GM19395 (cell line): ENCODE measurements around the gene ANKRD11.
"Not testable (repeated sequence)": the region's sequence is repeated elsewhere in the genome, so short reads cannot be mapped to it uniquely, and the experiment has no call there.

Source experiments
- ATAC-seq: cut with Tn5 transposase; IDR thresholded peaks from one replicate; pipeline ENCODE4 v1.9.1; 2021; ENCODE audit warnings: mild to moderate bottlenecking, moderate library complexity; ENCODE audit not compliant: unreplicated experiment

ANKRD11 gene

DNA sequence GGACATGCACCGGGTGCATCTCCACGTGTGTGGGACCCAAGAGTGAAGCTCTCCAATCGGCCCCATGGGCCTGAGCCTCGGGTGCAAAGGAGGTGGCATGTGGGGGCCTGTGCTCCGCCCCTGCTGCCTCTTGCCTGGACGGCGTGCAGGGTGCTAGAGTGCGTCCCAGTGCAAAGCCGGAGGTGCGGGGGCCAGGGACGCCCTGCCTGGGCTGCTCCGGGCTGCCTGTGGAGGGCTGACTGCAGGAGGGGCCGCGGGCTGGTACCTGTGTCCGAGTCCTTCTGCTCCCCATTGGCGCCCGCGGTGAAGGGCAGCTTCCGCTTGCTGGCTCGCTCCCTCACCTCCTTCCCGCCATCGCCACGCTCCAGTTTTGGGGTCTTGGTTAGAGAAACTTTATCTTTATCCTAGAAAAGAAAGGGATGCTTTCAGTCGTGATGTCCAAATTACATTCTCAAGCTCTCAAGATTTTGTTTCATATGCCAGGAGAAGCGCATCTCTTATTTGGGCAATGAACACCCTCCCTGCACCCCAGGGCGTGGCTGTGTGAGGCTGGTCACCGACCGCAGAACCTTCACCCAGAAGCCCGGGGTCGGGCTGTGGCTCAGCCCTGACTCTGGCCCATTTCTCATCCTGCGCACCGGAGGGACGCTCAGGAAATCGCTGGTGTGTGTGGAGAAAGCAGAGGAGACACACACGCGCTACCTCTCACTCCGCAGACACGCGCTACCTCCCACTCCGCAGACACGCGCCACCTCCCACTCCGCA lies 185.2 kb downstream of the ANKRD11 start:
- no peak for ATAC-seq

DNA sequence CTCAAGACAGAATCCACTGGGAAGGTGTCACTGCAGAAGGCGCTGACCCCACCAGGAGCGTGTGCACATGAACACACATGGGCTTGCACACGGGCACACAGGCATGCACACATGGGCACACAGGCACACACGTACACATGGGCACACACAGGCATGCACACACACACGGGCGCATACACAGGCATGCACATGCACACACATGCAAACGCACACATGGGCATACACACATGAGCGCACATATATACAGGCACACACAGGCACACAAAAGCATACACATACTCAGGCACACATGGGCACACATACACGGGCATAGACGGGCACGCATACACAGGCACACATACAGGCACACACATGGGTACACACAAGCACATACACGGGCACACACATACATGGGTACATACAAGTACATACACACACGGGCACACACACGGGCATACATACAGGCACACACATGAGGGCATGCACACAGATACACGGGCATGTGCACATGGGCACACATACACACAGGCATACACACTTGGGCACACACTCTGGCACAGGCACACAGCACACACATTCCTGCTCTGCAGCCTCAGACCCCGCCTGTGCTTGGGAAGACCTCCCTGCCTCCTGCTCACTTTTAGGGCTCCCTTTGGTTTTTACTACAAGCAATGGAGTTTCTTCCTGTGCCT lies 186.0 kb downstream of the ANKRD11 start:
- no peak for ATAC-seq

DNA sequence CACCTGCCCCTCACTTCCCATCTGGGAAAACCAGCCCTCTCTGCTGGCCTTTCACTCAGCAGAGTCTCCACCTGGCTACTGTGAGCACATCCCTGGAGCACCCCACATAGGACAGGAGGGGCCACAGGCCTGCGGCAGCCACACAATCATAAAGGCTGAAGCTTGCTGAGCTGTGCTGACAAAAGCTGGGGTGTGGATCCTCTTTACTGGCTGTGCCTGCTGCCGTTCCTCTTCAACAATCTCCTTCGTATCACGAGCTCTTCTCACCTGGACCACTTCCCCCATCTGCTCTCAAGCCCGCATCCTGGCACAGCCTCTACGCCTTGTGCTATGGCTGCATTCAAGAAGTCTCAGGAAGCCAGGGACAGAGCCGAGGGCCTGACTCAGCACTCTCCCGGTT lies 186.7 kb downstream of the ANKRD11 start:
- ATAC-seq: no peak

DNA sequence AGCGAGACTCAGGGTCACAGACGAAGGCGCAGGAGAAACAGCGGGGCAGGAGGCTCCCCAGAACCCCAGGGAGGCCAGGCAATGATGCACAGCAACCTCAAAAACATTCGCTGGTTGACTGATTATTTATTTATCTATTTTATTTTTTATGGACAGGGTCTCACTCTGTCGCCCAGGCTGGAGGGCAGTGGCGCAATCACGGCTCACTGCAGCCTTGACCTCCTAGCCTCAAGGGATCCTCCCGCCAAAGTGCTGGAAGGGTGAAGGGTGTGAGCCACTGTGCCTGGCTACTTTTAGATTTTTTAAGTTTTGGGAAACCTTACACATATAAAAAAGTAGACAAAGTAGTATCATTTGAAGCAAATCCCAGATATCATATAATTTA lies 189.4 kb downstream of the ANKRD11 start:
- no peak for ATAC-seq

DNA sequence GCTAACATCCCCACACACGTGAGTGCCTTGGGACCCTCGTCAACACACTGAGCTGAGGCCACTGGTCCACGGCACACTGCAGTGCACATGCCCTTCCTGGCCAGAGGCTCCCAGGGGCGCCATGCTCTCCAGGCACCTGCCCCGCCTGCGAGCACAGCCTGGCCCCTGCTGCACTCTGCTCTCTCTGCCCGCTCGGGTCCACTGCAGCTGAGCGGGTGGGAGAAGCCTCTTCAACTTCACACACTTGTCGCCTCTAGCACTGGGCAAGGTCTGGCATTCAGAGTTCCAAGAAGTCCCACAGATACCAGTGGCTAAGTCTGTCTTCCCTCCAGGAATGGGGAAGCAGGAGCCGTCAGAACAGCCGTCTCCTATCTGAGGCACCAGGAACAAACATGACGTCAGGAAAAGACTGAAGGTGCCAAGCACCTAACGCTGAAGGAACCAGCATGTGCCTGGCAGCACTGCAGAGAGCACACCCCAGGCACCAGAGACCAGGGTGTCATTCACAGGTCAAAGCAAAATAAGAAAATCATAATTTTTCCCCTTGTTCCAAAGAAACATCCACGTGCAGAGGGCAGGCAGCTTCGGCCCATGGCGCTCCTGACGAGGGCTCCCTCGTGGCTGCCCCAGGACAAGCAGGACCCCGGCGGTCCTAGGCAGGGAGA lies 189.9 kb downstream of the ANKRD11 start:
- ATAC-seq: no peak

DNA sequence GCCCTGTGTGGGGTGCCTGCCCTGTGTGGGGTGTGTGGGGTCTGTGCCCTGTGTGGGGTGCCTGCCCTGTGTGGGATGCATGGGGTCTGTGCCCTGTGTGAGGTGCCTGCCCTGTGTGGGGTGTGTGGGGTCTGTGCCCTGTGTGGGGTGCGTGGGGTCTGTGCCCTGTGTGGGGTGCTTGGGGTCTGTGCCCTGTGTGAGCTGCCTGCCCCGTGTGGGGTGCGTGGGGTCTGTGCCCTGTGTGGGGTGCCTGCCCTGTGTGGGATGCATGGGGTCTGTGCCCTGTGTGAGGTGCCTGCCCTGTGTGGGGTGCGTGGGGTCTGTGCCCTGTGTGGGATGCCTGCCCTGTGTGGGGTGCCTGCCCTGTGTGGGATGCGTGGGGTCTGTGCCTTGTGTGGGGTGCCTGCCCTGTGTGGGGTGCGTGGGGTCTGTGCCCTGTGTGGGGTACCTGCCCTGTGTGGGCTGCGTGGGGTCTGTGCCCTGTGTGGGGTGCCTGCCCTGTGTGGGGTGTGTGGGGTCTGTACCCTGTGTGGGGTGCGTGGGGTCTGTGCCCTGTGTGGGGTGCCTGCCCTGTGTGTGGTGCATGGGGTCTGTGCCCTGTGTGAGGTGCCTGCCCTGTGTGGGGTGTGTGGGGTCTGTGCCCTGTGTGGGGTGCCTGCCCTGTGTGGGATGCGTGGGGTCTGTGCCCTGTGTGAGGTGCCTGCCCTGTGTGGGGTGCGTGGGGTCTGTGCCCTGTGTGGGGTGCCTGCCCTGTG lies 190.8 kb downstream of the ANKRD11 start:
- not testable (repeated sequence) for ATAC-seq

DNA sequence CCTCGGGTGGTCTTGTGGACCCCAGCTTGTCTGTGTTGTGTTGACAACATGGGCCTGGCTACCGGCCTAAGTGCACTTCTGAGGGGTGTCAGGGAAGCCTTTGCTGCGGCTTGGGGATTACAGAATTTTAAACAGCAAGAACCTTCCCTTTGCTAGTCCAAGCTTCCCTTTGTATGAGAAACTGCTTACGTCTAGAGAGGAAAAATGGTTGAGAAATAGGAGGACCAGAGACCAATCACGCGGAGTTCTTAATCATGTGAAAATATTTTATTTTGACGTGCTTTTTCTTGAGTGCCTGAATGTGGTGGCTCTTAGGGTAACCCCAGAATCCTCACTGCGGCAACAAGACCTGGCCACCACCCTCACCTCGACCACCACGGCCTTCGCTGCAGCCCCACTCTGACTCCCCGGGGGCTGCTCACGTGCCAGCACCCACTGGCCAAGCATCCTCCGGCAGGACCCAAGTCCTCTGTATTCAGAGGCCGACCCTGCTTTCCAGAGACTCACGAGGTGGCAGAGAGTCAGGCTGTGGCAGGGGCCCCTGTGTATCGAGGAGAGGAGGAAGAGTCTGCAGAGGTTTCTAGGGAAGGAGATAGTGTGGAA lies 191.6 kb downstream of the ANKRD11 start:
- ATAC-seq: no peak

DNA sequence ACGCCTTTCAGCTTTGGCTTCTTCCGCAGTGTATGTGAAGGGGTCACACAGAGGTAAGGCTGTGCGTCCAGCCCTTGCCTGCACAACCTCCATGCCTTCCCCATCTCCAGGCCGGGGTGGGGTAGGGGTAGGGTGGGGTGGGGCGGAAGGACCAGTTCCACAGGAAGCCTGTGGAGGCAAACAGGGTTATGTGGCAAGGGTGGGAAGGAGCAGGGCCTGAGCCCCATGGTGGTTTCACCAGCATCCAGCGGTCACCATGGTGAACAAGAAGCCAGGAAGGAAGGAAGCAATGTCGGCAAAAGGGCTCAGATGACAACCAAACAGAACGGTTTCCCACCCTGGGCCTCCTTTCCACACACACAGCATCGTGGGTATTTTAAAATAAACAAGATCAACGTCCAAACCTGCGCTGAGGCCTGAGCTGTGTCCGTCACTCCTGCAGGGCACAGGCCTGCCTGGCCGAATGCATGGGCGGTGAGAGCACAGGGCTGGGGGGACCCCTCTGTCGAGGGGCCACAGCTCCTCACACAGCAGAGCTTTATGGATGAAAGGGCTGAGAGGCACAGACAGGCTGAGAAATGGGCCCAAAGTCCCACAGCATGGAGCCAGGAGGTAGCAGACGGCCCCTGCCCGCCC lies 192.3 kb downstream of the ANKRD11 start:
- ATAC-seq: no peak

DNA sequence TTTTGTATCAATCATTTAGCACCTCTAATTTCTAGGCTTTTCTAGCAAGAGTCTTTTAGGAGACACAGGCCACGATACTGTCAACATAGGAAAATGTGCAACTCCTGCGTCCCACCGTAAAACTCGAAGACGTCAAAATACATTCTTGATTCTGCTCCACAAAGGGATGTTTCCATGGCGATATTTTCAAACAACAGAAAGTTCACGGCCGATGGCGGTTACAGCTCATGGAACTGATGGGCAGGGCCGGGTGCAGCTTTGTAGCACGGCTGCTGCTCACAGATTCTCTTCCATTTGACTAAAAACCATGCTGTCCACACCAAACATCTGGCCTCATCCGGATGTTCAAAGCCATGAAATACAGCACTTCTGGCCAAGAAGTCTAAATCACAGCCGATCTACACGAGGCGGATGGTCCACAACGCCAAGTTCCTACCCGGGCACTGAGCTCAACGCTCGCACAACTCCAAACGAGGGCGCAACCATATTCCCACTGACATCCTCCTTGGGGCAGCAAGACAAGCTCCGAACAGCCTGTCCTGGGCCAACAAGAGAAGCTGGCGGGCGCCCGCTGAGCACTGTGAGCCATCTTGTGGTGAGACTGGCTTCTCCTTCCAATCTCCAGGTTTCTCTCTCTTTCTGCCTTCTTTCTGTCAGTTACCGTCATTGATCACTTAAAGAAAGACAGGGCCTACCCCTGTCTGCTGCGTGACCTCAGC lies 193.0 kb downstream of the ANKRD11 start:
- ATAC-seq: no peak

DNA sequence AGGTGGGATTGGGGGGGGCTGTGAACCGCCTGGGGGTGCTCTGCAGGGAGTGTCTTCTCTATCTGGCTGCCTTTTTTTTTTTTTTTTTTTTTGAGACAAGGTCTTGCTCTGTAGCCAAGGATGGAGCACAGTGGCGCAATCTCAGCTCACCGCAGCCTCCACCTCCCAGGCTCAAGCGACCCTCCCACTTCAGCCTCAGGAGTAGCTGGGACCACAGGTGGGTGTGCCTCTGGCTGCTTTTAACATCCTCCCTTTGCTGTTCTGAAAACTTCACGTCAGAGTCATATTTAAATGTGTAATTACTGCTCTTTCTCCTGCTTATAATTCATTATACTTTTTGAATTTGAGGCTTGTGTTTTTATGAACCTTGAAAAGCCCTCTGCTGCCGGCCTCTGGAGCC lies 194.4 kb downstream of the ANKRD11 start:
- ATAC-seq: no peak

DNA sequence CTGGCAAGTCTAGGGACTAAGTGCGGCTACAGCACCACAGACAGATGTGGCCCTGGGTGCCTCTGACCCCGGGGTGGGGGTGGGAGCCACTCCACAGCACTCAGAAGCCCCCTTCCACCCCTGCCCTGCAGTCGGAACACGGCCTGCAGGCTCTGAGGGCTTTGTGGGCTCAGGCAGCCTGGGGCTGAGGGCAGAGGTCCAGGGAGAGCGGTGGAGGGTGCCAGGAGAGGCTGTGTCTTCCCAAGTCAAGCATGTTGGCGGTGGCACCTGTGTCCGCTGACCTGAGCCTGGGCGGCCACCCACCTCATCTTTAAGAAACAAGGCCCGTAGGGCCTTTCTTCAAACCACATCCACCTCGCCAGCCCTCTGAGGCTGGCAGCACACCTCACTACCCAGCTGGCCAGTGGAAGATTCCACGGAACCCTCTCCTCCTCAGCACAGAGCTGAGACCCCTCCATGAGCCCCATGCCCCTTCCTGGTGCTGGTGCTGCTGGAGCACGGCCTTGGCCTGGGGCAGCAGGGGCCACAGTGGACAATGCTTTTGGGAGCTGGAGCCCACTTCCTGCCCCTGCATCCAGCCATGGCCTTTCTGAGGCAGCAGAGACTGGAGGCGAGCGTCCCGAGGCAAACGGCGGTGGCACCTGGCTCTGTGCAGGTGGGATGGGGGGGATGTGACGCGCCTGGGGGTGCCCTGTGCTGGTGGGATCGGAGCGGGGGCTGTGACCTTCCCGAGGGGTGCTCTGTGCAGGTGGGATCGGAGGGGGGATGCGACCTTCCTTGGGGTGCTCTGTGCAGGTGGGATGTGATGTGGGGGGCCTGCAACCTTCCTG lies 195.1 kb downstream of the ANKRD11 start:
- no peak for ATAC-seq

DNA sequence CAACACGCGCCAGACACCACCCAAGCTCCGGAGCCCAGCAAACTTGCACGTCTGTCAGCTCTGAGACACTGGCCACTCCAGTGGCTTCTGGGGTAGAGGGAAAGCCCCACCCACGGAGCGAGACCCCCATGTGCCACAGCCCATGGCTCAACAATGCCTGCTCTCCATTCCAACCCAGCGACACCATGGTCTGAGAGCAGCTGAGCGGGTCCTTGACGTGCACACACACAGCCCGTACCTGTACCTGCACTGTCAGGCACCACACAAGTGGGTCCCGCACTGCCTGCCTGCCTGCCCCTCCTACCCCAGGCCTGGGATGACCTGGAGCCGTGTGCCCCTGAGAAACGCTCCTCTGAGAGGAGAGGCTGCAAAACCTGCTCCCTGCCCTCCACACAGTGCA lies 195.9 kb downstream of the ANKRD11 start:
- no peak for ATAC-seq

DNA sequence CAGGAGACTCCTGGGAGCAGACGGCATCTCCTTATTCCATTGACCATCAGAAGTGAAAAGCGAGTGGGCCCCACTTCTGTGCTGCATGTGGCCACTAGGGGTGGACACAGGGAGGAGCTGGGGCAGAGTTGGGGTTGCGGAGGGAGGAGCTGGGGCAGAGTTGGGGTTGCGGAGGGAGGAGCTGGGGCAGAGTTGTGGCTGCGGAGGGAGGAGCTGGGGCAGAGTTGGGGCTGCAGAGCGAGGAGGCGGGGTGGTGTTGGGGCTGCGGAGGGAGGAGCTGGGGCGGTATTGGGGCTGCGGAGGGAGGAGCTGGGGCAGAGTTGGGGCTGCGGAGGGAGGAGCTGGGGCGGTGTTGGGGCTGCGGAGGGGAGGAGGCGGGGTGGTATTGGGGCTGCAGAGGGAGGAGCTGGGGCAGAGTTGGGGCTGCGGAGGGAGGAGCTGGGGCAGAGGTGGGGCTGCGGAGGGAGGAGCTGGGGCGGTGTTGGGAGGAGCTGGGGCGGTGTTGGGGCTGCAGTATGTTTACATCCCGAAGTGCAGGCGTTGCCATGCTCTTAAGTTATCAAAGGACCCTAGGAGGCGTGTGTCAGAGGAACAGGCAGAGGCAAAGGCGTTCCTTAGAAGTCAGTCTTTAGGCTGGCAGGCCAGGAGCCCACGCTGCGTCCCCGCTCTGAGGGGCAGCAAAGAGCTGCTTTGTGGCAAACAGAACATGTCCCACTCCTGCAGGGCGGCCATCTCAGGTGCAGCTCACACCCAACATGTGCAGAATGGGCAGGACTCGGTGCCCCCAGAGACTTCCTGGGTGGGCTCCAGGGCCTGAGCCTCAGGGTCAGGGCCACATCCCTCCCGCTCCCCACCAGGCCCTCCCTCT lies 196.9 kb downstream of the ANKRD11 start:
- ATAC-seq: no peak

DNA sequence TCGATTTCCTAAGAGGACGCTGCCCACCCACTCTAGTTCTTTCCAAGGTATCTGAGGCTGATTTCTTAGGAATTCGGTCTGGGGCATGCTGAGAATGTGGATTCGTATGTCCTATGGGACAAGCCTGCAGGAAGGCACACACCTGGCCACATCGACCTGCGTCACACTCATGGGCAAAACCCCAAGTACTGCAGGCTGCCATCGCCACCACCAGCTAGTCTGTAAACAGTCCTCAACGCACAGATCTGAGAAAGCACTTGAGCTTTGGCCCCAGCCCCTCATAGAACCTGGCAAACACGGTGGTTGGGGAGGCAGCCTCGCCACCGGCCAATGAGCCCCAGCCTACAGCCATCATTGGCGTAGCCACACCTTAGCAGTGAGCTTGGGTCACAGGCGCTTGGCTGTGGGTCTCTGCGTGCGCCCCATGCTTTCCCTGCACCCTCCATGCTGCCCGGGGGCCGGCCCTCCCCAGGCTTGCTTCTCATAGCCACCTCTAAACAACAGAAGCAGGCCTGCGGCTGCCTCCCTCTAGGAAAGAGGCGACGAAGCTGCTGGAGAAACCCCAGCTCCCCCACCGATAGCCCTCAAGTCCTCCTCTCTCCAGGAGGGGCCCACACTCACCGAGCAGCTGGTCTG lies 197.8 kb downstream of the ANKRD11 start:
- ATAC-seq: no peak

DNA sequence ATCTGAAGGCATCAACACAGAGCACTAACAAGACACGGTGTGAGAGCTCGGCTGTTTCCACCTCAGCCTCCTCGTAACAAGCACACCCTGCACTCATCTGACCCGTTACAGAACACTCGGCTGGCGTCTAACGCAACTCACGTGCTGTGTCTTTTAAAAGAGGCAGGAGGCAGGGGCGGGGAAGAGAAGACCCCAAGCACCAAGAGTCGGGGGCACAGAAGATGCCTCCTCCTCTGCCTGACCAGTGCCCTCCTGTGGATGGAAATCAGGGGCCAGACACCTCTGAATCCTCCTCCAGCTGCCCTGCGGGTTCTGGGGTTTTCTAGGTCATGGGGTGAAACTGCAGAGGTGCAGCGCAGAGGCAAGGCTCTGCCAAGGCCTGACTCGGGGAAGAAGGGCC lies 198.6 kb downstream of the ANKRD11 start:
- no peak for ATAC-seq

DNA sequence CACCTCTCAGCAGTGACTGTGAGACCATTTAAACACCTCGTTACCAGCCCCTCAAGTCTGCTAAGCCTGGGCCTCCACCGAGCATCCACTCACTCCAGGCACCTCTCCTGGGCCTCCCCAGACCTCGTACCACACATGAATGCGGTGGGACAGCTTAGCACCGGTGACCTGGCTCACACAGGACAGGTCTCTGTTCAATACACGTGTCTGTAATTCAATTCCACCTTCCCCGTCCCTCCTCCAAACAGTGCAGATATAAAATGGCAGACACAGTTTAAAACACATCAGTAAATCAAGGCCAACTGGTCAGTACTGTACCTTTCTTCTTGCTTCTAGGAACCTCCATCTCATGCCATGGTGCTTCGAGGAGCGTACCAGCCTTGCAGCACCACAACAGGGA lies 199.0 kb downstream of the ANKRD11 start:
- no peak for ATAC-seq

DNA sequence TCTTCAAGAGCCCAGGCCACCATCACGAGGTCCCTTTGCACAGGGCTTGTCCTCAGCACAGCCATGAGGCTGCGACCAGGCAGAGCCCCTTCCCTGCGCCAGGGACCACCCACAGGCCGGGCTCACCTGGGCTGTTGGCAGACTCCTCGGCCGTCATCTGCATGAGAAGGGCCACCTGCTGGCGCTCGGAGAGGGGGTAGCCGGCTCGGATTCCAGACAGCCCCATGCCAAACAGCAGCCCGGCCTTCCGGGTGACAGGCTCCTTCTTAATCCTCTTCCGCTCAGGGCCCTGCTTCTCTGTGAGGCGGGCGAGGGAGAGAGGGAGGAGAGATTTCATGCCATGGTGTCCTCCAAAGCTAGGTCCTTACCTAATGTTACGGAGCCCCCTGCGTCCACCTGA lies 199.5 kb downstream of the ANKRD11 start:
- no peak for ATAC-seq

DNA sequence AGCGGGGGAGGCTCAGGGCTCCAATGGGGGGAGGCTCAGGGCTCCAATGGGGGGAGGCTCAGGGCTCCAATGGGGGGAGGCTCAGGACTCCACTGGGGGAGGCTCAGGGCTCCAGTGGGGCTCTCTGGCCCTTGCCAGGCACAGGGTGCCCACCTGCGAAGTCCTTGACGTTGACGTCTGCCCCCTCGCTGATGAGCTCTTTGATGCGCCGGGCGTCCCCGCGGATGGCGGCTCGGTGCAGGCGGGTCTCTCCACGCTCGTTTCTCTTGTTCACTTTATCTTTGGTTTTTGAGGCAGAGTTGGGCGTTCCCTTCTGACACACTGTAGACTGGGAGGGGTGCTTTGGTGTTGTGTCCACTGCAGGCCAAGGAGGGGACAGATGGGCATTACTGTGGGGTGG lies 199.9 kb downstream of the ANKRD11 start:
- ATAC-seq: no peak
